PC-3 (cell line): ENCODE results near the gene LACRT. TPM values are rescaled to one million over a fixed set of nuclear protein-coding genes. Genes with fewer than 3 reads are reported as not detected.

Experiments used
- ATAC-seq: fragments of 200-7000 bp; cut with Tn5 transposase; 2 replicates; pipeline ENCODE4 v1.9.1; 2020; ENCODE audit warnings: mild to moderate bottlenecking, moderate library complexity
- BruUV-seq: library from RNA; stranded (reverse); fragments of 400-500 nt; replicated peaks from 2 replicates; lab custom pipeline; 2021; lab: Mats Ljungman, UMichigan
- CTCF ChIA-PET: fragments of 300-600 bp; sonication (Branson Sonifier 250); formaldehyde crosslinking; loops from one replicate; lab custom pipeline; 2022; ENCODE audit warnings: antibody characterized with exemption; lab: Charles Lee
- POLR2A ChIA-PET: fragments of 300-600 bp; sonication (Branson Sonifier 250); formaldehyde crosslinking; loops from one replicate; lab custom pipeline; 2022; ENCODE audit warnings: antibody characterized with exemption; ENCODE audit not compliant: unreplicated experiment; lab: Charles Lee
- DNase-seq: peaks from one replicate; pipeline ENCODE4 v3.0.0-alpha.2; 2015
- H2AFZ ChIP-seq: fragments of 300-600 bp; sonication (generic); 2 replicates; pipeline ENCODE4 v1.6.0; 2016; ENCODE audit warnings: antibody characterized with exemption, low read length
- H3F3A ChIP-seq: fragments of 300-600 bp; sonication (generic); one replicate; pipeline ENCODE4 v1.6.0; 2017; ENCODE audit warnings: antibody characterized with exemption, low read length, control low read depth, mild to moderate bottlenecking; ENCODE audit not compliant: unreplicated experiment
- H3K27ac ChIP-seq: fragments of 300-600 bp; sonication (generic); 2 replicates; pipeline ENCODE4 v1.5.1; 2016; ENCODE audit warnings: mild to moderate bottlenecking, low read length
- H3K27me3 ChIP-seq: fragments of 300-600 bp; sonication (generic); 2 replicates; pipeline ENCODE4 v1.6.1; 2016; ENCODE audit warnings: low read length, mixed read lengths
- H3K36me3 ChIP-seq: fragments of 300-600 bp; sonication (generic); 2 replicates; pipeline ENCODE4 v1.6.1; 2016; ENCODE audit warnings: low read depth, mixed run types, low read length, mixed read lengths
- H3K4me1 ChIP-seq: fragments of 300-600 bp; sonication (generic); 2 replicates; pipeline ENCODE4 v1.5.1; 2016; ENCODE audit warnings: low read length; ENCODE audit not compliant: insufficient read depth
- H3K4me2 ChIP-seq: fragments of 300-600 bp; sonication (generic); 2 replicates; pipeline ENCODE4 v1.6.0; 2016; ENCODE audit warnings: low read length
- H3K4me3 ChIP-seq: fragments of 300-600 bp; sonication (generic); 2 replicates; pipeline ENCODE4 v1.5.1; 2016; ENCODE audit warnings: mild to moderate bottlenecking, low read length, mixed read lengths
- H3K79me2 ChIP-seq: fragments of 300-600 bp; sonication (generic); 2 replicates; pipeline ENCODE4 v1.6.1; 2017; ENCODE audit warnings: low read length, mixed read lengths
- H3K9ac ChIP-seq: fragments of 300-600 bp; sonication (generic); 2 replicates; pipeline ENCODE4 v1.6.0; 2016; ENCODE audit warnings: mild to moderate bottlenecking, low read length
- H3K9me2 ChIP-seq: fragments of 300-600 bp; sonication (generic); replicated peaks from 2 replicates; pipeline ENCODE4 v1.6.1; 2016; ENCODE audit warnings: mixed run types, low read length, mixed read lengths
- H3K9me3 ChIP-seq: fragments of 300-600 bp; sonication (generic); 2 replicates; pipeline ENCODE4 v1.6.1; 2016; ENCODE audit warnings: low read length, mixed read lengths
- H4K20me1 ChIP-seq: fragments of 300-600 bp; sonication (generic); 2 replicates; pipeline ENCODE4 v1.6.1; 2016; ENCODE audit warnings: low read length, mixed read lengths
- CTCF ChIP-seq: fragments of 300-600 bp; sonication (generic); conservative IDR thresholded peaks from 2 replicates; pipeline ENCODE4 v1.5.1; 2017; ENCODE audit warnings: antibody characterized with exemption, low read depth, mild to moderate bottlenecking, low read length
- EZH2 ChIP-seq: fragments of 300-600 bp; sonication (generic); IDR thresholded peaks from one replicate; pipeline ENCODE4 v1.6.1; 2017; ENCODE audit warnings: antibody characterized with exemption, mild to moderate bottlenecking, low read length; ENCODE audit not compliant: unreplicated experiment
- EZH2phosphoT487 ChIP-seq: fragments of 300-600 bp; sonication (generic); IDR thresholded peaks from 2 replicates; pipeline ENCODE4 v1.6.1; 2018; ENCODE audit warnings: mild to moderate bottlenecking, antibody characterized with exemption, low read length, borderline replicate concordance
- intact Hi-C: fragments of 100-400 bp; cut with micrococcal nuclease; formaldehyde crosslinking; loops from 2 replicates; pipeline ENCODE4 v1.9.0; 2023
- total RNA-seq: library from RNA; depleted of rRNA; stranded (reverse); fragments of >200 nt; gene quantifications from 2 replicates; pipeline ENCODE4 v1.2.3, GENCODE V29; 2014

The LACRT gene
- total RNA-seq, 1 experiment from 2014 or later: not detected

DNA sequence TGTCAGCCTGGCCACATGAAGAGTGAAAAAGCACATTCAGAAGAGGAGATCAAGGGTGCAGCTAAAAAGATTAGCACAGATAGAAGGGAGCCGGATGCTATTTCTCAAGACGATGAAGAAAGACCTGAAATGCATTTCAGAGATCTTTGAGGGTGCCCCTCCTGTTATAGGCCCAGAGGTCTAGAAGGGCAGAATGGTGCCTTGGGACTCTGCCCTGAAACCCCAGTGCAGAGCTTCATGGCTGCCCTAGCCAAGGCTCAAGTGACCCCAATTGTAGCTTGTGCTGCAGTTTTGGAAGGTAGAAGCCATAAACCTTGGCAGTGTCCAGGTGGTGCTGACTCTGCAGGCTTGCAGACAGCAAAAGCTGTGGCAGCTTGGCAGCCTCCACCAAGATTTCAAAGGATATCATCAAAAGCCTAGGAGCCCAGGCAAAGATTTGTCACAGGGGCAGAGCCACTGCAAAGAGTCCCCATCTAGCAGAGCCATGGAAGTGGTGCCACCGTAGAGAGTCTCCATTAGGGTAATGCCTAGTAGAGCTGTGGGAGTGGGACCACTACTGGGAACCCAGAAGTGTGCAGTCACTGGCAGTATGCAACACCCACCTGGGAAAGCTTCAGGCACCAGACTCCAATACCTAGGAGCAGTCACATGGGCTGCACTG lies 6.4 kb downstream of the LACRT start:
- Histone ChIP-seq H3K9me3 (no peaks in the 10 kb centered on the region), H4K20me1 (no peaks in the 10 kb centered on the region), H2AFZ (no peak overlapping the region), H3K27me3 (peaks cover 28% of the 10 kb centered on the region), H3K9me2 (0 out of 2 replicates have a peak, but pooled peaks cover under 1% of the 10 kb centered on the region), H3K4me2 (no peak overlapping the region), H3K4me1 (no peaks in the 10 kb centered on the region), H3K27ac (no peak overlapping the region), H3K79me2 (no peaks in the 10 kb centered on the region), H3K9ac (no peak overlapping the region), H3K36me3 (no peaks in the 10 kb centered on the region), H3K4me3 (no peak overlapping the region), H3F3A (no peaks in the 10 kb centered on the region)
- no peak for DNase-seq
- CTCF ChIA-PET: no interaction called here
- BruUV-seq: no TSS peak
- no peak for ATAC-seq
- intact Hi-C loops: no loop called here
- POLR2A ChIA-PET: no interaction called here
- TF ChIP-seq EZH2phosphoT487 (no peak), CTCF (no peak), EZH2 (no peak)

DNA sequence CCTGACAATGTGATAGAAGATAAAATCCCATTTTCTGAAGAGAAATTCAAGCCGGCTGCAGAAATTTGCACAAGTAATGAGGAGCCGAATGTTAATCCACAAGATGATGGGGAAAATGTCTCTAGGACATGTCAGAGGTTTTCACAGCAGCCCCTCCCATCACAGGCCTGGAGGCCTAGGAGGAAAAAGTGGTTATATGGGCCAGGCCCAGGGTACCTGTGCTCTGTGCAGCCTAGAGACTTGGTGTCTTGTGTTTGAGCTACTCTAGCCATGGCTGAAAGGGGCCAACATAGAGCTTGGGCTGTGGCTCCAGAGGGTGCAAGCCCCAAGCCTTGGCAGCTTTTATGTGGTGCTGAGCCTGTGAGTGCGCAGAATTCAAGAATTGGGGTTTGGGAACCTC lies 7.4 kb downstream of the LACRT start:
- Histone ChIP-seq H3K36me3 (no peaks in the 10 kb centered on the region), H3K9me3 (no peaks in the 10 kb centered on the region), H3K9ac (no peak overlapping the region), H3K9me2 (no peaks in the 10 kb centered on the region), H2AFZ (no peak overlapping the region), H3K27ac (no peak overlapping the region), H3K79me2 (no peaks in the 10 kb centered on the region), H4K20me1 (no peaks in the 10 kb centered on the region), H3K4me2 (no peak overlapping the region), H3K4me3 (no peak overlapping the region), H3F3A (no peaks in the 10 kb centered on the region), H3K4me1 (no peaks in the 10 kb centered on the region), H3K27me3 (peaks cover 18% of the 10 kb centered on the region)
- ChIA-PET POLR2A (no interaction called here), CTCF (no interaction called here)
- ATAC-seq (no peak), DNase-seq (no peak)
- no peak for TF ChIP-seq EZH2
- TF ChIP-seq EZH2phosphoT487: no peak
- TF ChIP-seq CTCF: no peak
- intact Hi-C loops: no loop called here
- no TSS peak for BruUV-seq

DNA sequence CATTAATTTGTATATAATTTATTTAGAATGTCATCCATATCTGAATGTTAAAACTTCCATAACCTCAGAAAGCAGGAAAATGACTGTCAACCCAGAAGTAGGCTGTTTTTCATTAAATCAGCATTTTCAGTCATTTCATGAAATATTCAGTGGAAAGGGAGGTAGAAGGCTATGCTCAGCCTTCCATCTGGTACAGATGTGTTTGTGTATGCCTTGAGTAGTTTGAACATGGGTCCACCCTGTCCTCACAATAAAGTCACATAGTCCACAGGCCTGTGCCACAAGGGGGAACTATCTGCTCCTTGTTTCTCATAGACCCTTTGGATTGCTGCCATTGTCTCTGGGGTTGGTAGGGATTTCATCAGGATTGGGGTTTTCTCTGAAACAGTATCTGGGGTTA lies 9.1 kb downstream of the LACRT start:
- DNase-seq (no peak), ATAC-seq (no peak)
- H3K4me2 ChIP-seq: no peak overlapping the region
- H3K36me3 ChIP-seq: no peaks in the 10 kb centered on the region
- no peaks in the 10 kb centered on the region for H3K9me2 ChIP-seq
- intact Hi-C loops: no loop called here
- no peaks in the 10 kb centered on the region for H3K79me2 ChIP-seq
- no peak overlapping the region for H2AFZ ChIP-seq
- no peak overlapping the region for H3K4me3 ChIP-seq
- no peaks in the 10 kb centered on the region for H3F3A ChIP-seq
- peaks cover 30% of the 10 kb centered on the region for H3K27me3 ChIP-seq
- H3K4me1 ChIP-seq: no peaks in the 10 kb centered on the region
- BruUV-seq: no TSS peak
- H3K9me3 ChIP-seq: no peaks in the 10 kb centered on the region
- H4K20me1 ChIP-seq: no peaks in the 10 kb centered on the region
- TF ChIP-seq CTCF: no peak
- no peak for TF ChIP-seq EZH2
- no peak overlapping the region for H3K27ac ChIP-seq
- H3K9ac ChIP-seq: no peak overlapping the region
- POLR2A ChIA-PET: no interaction called here
- CTCF ChIA-PET: no interaction called here
